Measurements from ENCODE around the gene ZBTB32. TPM values are rescaled to one million over a fixed set of nuclear protein-coding genes. Genes with fewer than 3 reads are reported as not detected.
"Not testable (repeated sequence)": the region's sequence is repeated elsewhere in the genome, so short reads cannot be mapped to it uniquely, and the experiment has no call there.

Gene ZBTB32
- total RNA-seq, 1 experiment from 2014 or later, result 0.13 TPM

- no peak overlapping the region for H3K4me2 ChIP-seq (ENCODE audit: insufficient read depth, insufficient read length, low read length)
- H2BK20ac ChIP-seq (ENCODE audit: low read depth, low read length, poor library complexity, severe bottlenecking), result no peak overlapping the region
- no peaks in the 10 kb centered on the region for H3K9me3 ChIP-seq (ENCODE audit: control insufficient read depth, low read depth, low read length)
- H4K8ac ChIP-seq (replicated peaks; ENCODE audit: insufficient read length, low read depth, low read length), result no peak overlapping the region
- H3K56ac ChIP-seq (ENCODE audit: insufficient read length, low read depth, low read length), result no peak overlapping the region
- no peak overlapping the region for H4K5ac ChIP-seq (ENCODE audit: insufficient read length, low read depth, low read length)
- no peaks in the 10 kb centered on the region for H4K20me1 ChIP-seq (ENCODE audit: control insufficient read depth, insufficient read depth, insufficient read length)
- Mint-ChIP-seq H3K9me3 (no peaks in the 10 kb centered on the region; a peak in 2 of 5 replicates), H3K36me3 (ENCODE audit: insufficient read depth in 1 of 3, low read depth in 3 of 3) (no peaks in the 10 kb centered on the region), H3K4me3 (no peak overlapping the region), H3K27ac (no peak overlapping the region), H3K27me3 (ENCODE audit: low read depth) (no peaks in the 10 kb centered on the region), H3K4me1 (peaks cover 3 to 8% of the 10 kb centered on the region in 2 experiments; a peak in 1 of 4 replicates)
- H3K79me1 ChIP-seq (ENCODE audit: insufficient read depth, low read depth, low read length, poor library complexity, severe bottlenecking), result no peaks in the 10 kb centered on the region
- no peaks in the 10 kb centered on the region for H3K4me1 ChIP-seq (ENCODE audit: insufficient read depth, low read length)
- no peak overlapping the region for H3K18ac ChIP-seq (ENCODE audit: insufficient read length, low read depth, low read length)
- H3K23me2 ChIP-seq (ENCODE audit: insufficient read length, low read depth, low read length, poor library complexity, severe bottlenecking), result no peaks in the 10 kb centered on the region
- no peak overlapping the region for H2AK5ac ChIP-seq (ENCODE audit: insufficient read length, low read length)
- no peak overlapping the region for H2BK12ac ChIP-seq (ENCODE audit: insufficient read length, low read depth, low read length)
- DNase-seq, result no peak
- H2BK5ac ChIP-seq (ENCODE audit: insufficient read length, low read length), result no peak overlapping the region
- no peak overlapping the region for H3K9ac ChIP-seq (ENCODE audit: extremely low read depth, insufficient read length, low read length)
- WGBS (ENCODE audit: extremely low coverage, insufficient read length, low lambda C conversion rate), result no CpG with 5 or more reads among the region's 4 CpGs
- H3K14ac ChIP-seq (ENCODE audit: insufficient read depth, low read length), result no peak overlapping the region
- no peaks in the 10 kb centered on the region for H3K79me2 ChIP-seq (ENCODE audit: insufficient read depth, low read length)
- no peak overlapping the region for H3K23ac ChIP-seq (ENCODE audit: insufficient read length, low read depth, low read length)
- H4K91ac ChIP-seq (ENCODE audit: insufficient read length, low read depth, low read length), result no peak overlapping the region
- no peak overlapping the region for H3K4ac ChIP-seq (ENCODE audit: low read depth, low read length)
- no peak overlapping the region for H3T11ph ChIP-seq (ENCODE audit: low read length)
- H3K27me3 ChIP-seq (ENCODE audit: insufficient read depth, low read length), result no peaks in the 10 kb centered on the region
- no peak for TF ChIP-seq CTCF (conservative IDR thresholded peaks at IDR 0.05)
- no peak overlapping the region for H3K27ac ChIP-seq (ENCODE audit: insufficient read length, low read depth, low read length)
- no peak overlapping the region for H2BK120ac ChIP-seq (ENCODE audit: low read depth, low read length, poor library complexity, severe bottlenecking)
- no peak overlapping the region for H2BK15ac ChIP-seq (ENCODE audit: low read depth, low read length)
- no peak overlapping the region for H2AFZ ChIP-seq (ENCODE audit: low read length)
Measured at GRCh38 chr19:35689836-35690235, 14.5 kb upstream of the ZBTB32 start.

DNA sequence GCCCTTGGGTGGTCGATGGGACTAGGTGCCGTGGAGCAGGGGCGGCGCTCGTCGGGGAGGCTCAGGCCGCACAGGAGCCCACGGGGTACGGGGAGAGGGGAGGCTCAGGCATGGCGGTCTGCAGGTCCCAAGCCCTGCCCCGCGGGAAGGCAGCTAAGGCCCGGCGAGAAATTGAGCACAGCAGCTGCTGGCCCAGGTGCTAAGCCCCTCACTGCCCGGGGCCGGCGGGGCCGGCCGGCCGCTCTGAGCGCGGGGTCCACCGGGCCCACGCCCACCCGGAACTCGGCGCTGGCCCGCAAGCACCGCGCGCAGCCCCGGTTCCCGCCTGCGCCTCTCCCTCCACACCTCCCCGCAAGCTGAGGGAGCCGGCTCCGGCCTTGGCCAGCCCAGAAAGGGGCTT, 13.3 kb upstream of the ZBTB32 start:
- not testable (repeated sequence) for DNase-seq; H3K23me2 ChIP-seq (ENCODE audit: insufficient read length, low read depth, low read length, poor library complexity, severe bottlenecking); H3K4me1 ChIP-seq (ENCODE audit: insufficient read depth, low read length); H2BK20ac ChIP-seq (ENCODE audit: low read depth, low read length, poor library complexity, severe bottlenecking); H3K23ac ChIP-seq (ENCODE audit: insufficient read length, low read depth, low read length); H2BK5ac ChIP-seq (ENCODE audit: insufficient read length, low read length); H4K20me1 ChIP-seq (ENCODE audit: control insufficient read depth, insufficient read depth, insufficient read length); H4K5ac ChIP-seq (ENCODE audit: insufficient read length, low read depth, low read length); H3K9me3 ChIP-seq (ENCODE audit: control insufficient read depth, low read depth, low read length); H3K9me3 Mint-ChIP-seq; H3T11ph ChIP-seq (ENCODE audit: low read length); H2AK5ac ChIP-seq (ENCODE audit: insufficient read length, low read length); H3K18ac ChIP-seq (ENCODE audit: insufficient read length, low read depth, low read length); H3K56ac ChIP-seq (ENCODE audit: insufficient read length, low read depth, low read length); H4K91ac ChIP-seq (ENCODE audit: insufficient read length, low read depth, low read length); H3K79me2 ChIP-seq (ENCODE audit: insufficient read depth, low read length); H3K36me3 Mint-ChIP-seq (ENCODE audit: insufficient read depth in 1 of 3, low read depth in 3 of 3); H2AFZ ChIP-seq (ENCODE audit: low read length); H3K4ac ChIP-seq (ENCODE audit: low read depth, low read length); H4K8ac ChIP-seq (replicated peaks; ENCODE audit: insufficient read length, low read depth, low read length); H2BK15ac ChIP-seq (ENCODE audit: low read depth, low read length); H3K27me3 ChIP-seq (ENCODE audit: insufficient read depth, low read length); H3K4me2 ChIP-seq (ENCODE audit: insufficient read depth, insufficient read length, low read length); H2BK120ac ChIP-seq (ENCODE audit: low read depth, low read length, poor library complexity, severe bottlenecking); H3K27me3 Mint-ChIP-seq (ENCODE audit: low read depth); H3K27ac Mint-ChIP-seq; H3K4me3 Mint-ChIP-seq; H2BK12ac ChIP-seq (ENCODE audit: insufficient read length, low read depth, low read length); H3K79me1 ChIP-seq (ENCODE audit: insufficient read depth, low read depth, low read length, poor library complexity, severe bottlenecking); H3K4me1 Mint-ChIP-seq; H3K14ac ChIP-seq (ENCODE audit: insufficient read depth, low read length); H3K9ac ChIP-seq (ENCODE audit: extremely low read depth, insufficient read length, low read length); H3K27ac ChIP-seq (ENCODE audit: insufficient read length, low read depth, low read length)
- WGBS (ENCODE audit: extremely low coverage, insufficient read length, low lambda C conversion rate), result no CpG with 5 or more reads among the region's 37 CpGs

Measured in H9 (cell line).